Measurements from ENCODE around the gene OSBPL10.

- TF ChIP-seq, protein P1, sequence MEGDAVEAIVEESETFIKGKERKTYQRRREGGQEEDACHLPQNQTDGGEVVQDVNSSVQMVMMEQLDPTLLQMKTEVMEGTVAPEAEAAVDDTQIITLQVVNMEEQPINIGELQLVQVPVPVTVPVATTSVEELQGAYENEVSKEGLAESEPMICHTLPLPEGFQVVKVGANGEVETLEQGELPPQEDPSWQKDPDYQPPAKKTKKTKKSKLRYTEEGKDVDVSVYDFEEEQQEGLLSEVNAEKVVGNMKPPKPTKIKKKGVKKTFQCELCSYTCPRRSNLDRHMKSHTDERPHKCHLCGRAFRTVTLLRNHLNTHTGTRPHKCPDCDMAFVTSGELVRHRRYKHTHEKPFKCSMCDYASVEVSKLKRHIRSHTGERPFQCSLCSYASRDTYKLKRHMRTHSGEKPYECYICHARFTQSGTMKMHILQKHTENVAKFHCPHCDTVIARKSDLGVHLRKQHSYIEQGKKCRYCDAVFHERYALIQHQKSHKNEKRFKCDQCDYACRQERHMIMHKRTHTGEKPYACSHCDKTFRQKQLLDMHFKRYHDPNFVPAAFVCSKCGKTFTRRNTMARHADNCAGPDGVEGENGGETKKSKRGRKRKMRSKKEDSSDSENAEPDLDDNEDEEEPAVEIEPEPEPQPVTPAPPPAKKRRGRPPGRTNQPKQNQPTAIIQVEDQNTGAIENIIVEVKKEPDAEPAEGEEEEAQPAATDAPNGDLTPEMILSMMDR (IDR thresholded peaks at IDR 0.05): no peak
- TF ChIP-seq POLR2AphosphoS5 (IDR thresholded peaks at IDR 0.05): no peak
- no peak for TF ChIP-seq POLR2A (IDR thresholded peaks at IDR 0.05)
Observed at GRCh38 chr3:31654998-31655397, 326.1 kb downstream of the OSBPL10 start.

Measured in prostate gland (tissue), 2 donors.